Mucosa of descending colon (tissue), 3 donors: ENCODE measurements around the gene EIF4G2. TPM values are rescaled to one million over a fixed set of nuclear protein-coding genes. Genes with fewer than 3 reads are reported as not detected.

Experiments
- ATAC-seq: fragments of 200-7000 bp; cut with Tn5 transposase; one replicate; pipeline ENCODE4 v1.9.1; 2020; ENCODE audit warnings: mild to moderate bottlenecking, moderate library complexity
- DNase-seq, 3 donors: peaks; one replicate each; pipeline ENCODE4 v3.0.0-alpha.2; 2020
- H3K36me3 ChIP-seq: fragments of 200-600 bp; one replicate; pipeline ENCODE4 v1.8.0; 2021; ENCODE audit warnings: low read depth, mild to moderate bottlenecking
- H3K4me1 ChIP-seq: fragments of 200-600 bp; one replicate; pipeline ENCODE4 v1.8.0; 2021; ENCODE audit warnings: low read depth, mild to moderate bottlenecking
- H3K4me3 ChIP-seq: fragments of 200-600 bp; one replicate; pipeline ENCODE4 v1.8.0; 2021; ENCODE audit warnings: mild to moderate bottlenecking
- H3K9me3 ChIP-seq: fragments of 200-600 bp; one replicate; pipeline ENCODE4 v1.8.0; 2021; ENCODE audit warnings: mild to moderate bottlenecking
- CTCF ChIP-seq: fragments of 200-600 bp; IDR thresholded peaks from one replicate; pipeline ENCODE4 v1.8.0; 2022; ENCODE audit warnings: antibody characterized with exemption, mild to moderate bottlenecking
- intact Hi-C, 2 donors: fragments of 100-400 bp; cut with DNase I in 1 of 2; cut with micrococcal nuclease in 1 of 2; formaldehyde crosslinking; loops; one replicate each; pipeline versions ENCODE4 v1.11.0 to v1.11.1; 2022; cut with DNase I, micrococcal nuclease
- total RNA-seq, 3 donors: library from RNA; stranded (reverse); fragmentation: NEBNext Ultra II Directional in 2 of 3; extraction: Animal tissue kit (Norgen Biotek cat#: 25700) in 2 of 3; gene quantifications; one replicate each; pipeline versions ENCODE4 v1.2.1 to v1.2.4, GENCODE V29; 2021 to 2023
- donor health status: DM: no; HTN: no; CAD: no; lungs with moderate emphysema.
- donor health status: DM: no; HTN: no; CAD: no.
- donor health status: DM: no; HTN: yes; CAD: no.

EIF4G2 gene
- total RNA-seq, 3 donors from 2014 or later, result 776 to 976 (median 934) TPM

DNA sequence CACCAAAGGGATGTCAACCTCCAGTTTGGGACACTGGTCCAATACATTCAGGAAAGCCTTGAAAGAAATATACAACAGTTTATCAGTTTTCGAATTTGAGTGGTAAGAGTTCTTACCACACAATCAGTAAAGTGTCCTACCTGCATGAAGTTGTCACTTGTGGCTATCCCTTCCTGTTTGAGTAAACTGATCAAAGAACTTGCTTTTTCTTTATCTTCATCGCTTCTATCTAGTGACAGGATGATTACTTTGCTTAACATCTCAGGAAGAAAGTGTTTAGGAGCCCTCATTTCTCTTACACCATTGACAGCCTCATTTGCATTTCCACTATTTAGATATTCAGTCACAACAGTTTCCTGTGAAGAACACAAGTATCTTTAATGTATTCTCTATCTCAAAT is 8.4 kb downstream of the EIF4G2 start:
- TF ChIP-seq CTCF, result no peak
- peaks cover 12% of the 10 kb centered on the region for H3K4me1 ChIP-seq
- no peak overlapping the region for H3K4me3 ChIP-seq
- DNase-seq (no peak), ATAC-seq (no peak)
- H3K36me3 ChIP-seq, result peaks cover 47% of the 10 kb centered on the region
- no peaks in the 10 kb centered on the region for H3K9me3 ChIP-seq
- intact Hi-C loops, result loop anchor here (10.0 kb wide), 2 partner anchors 125 to 135 kb away; no protein-coding TSS in a partner anchor

DNA sequence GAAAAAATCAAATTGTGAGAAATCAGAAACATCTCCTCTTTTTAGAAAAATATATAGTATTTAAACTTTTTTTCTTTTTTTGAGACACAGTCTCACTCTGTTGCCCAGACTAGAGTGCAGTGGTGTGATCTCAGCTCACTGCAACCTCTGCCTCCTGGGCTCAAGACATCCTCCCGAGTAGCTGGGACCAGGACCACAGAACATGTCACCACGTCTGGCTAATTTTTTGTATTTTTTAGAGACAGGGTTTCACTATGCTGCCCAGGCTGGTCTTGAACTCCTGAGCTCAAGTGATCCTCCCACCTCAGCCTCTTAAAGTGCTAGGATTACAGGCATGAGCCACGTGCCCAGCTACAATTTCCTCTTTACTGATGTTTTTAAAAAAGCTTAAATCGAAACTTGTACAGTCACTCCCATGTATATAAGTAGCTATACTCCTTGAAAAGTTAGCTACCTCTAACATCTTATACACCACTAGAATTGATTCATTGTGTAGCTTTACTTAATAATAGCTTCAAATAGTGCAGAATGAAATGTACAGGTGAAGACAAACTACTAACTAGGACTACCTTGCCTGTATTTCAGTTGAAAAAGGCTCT is 10.3 kb downstream of the EIF4G2 start:
- H3K4me1 ChIP-seq, result peaks cover 3% of the 10 kb centered on the region
- no peaks in the 10 kb centered on the region for H3K9me3 ChIP-seq
- ATAC-seq, result no peak
- H3K36me3 ChIP-seq, result peaks cover 43% of the 10 kb centered on the region
- TF ChIP-seq CTCF, result no peak
- intact Hi-C loops, result loop anchor here (5.0 kb wide), 2 partner anchors 219 to 224 kb away; no protein-coding TSS in a partner anchor
- no peak for DNase-seq
- no peak overlapping the region for H3K4me3 ChIP-seq

- ATAC-seq (no peak), DNase-seq (no peak)
- Histone ChIP-seq H3K4me3 (no peak overlapping the region), H3K36me3 (peaks cover 37% of the 10 kb centered on the region), H3K4me1 (peaks cover 8% of the 10 kb centered on the region), H3K9me3 (no peaks in the 10 kb centered on the region)
- intact Hi-C loops, result loop anchor here (5.0 kb wide), 2 partner anchors 220 to 225 kb away; no protein-coding TSS in a partner anchor
- no peak for TF ChIP-seq CTCF
Observed at GRCh38 chr11:10797531-10797930, 11.2 kb downstream of the EIF4G2 start.

DNA sequence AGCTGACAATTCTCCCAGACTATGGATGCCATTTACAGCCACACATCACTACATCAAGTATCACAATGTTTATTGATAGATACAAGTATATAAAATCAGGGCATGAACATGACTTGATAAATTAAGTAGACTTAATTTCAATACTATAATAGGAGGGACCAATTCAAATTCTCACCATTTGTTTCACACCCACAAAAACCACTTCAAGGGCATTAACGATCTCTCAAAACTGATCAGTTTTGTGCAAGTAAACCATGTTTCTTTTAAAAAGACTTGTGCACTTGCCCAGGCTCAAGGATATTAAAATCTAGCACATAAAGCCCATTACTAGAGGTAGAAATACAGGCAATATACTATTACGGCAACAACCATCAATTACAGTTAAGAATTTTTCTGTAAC is 11.7 kb downstream of the EIF4G2 start:
- Histone ChIP-seq H3K36me3 (peaks cover 32% of the 10 kb centered on the region), H3K4me3 (no peak overlapping the region), H3K4me1 (peaks cover 8% of the 10 kb centered on the region), H3K9me3 (no peaks in the 10 kb centered on the region)
- no peak for TF ChIP-seq CTCF
- intact Hi-C loops, result loop anchor here (5.0 kb wide), 2 partner anchors 220 to 225 kb away; no protein-coding TSS in a partner anchor
- DNase-seq (no peak), ATAC-seq (no peak)

GRCh38 chr11:10796191-10796590 is 12.5 kb downstream of the EIF4G2 start:
- intact Hi-C loops, result loop anchor here (5.0 kb wide), 2 partner anchors 221 to 226 kb away; no protein-coding TSS in a partner anchor
- ATAC-seq, result no peak
- no peak for TF ChIP-seq CTCF
- DNase-seq, result no peak
- Histone ChIP-seq H3K4me1 (peaks cover 8% of the 10 kb centered on the region), H3K36me3 (peaks cover 25% of the 10 kb centered on the region), H3K4me3 (no peak overlapping the region), H3K9me3 (no peaks in the 10 kb centered on the region)
